DOHH2 (cell line): ENCODE data around the gene DFFB.

Source experiments
- EZH2phosphoT487 ChIP-seq: fragments of 200-600 bp; sonication (generic); IDR thresholded peaks from 2 replicates; pipeline ENCODE4 v1.6.1; 2017; ENCODE audit warnings: borderline replicate concordance, mild to moderate bottlenecking, antibody characterized with exemption, low read length, moderate library complexity, mixed read lengths
- TF ChIP-seq, protein P1 (sequence below): fragments of 200-600 bp; sonication (generic); IDR thresholded peaks from one replicate; pipeline ENCODE4 v1.5.1; 2014; ENCODE audit warnings: antibody characterized with exemption, mild to moderate bottlenecking, low read depth, low read length; ENCODE audit not compliant: poor library complexity, severe bottlenecking

DNA sequence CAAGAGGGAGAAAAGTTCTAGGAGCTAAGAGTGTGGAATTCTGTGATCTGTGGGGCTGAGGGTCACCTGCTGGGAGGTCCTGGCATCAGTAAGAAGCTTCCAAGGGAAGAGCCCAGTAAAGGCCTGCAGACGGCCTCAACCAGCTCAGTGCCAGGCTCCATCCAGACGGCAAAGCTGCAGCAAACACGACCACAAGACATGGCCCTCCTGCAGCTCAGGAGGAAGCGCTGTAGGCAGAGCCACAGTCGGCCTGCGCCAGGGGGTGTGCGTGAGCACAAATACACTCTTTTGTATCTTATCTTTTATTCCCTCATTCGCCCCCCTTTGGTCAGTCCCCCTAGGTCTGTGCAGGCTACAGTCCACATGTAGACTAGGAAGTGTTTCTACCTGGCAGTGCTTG, 29.4 kb downstream of the DFFB start:
- TF ChIP-seq, protein P1, sequence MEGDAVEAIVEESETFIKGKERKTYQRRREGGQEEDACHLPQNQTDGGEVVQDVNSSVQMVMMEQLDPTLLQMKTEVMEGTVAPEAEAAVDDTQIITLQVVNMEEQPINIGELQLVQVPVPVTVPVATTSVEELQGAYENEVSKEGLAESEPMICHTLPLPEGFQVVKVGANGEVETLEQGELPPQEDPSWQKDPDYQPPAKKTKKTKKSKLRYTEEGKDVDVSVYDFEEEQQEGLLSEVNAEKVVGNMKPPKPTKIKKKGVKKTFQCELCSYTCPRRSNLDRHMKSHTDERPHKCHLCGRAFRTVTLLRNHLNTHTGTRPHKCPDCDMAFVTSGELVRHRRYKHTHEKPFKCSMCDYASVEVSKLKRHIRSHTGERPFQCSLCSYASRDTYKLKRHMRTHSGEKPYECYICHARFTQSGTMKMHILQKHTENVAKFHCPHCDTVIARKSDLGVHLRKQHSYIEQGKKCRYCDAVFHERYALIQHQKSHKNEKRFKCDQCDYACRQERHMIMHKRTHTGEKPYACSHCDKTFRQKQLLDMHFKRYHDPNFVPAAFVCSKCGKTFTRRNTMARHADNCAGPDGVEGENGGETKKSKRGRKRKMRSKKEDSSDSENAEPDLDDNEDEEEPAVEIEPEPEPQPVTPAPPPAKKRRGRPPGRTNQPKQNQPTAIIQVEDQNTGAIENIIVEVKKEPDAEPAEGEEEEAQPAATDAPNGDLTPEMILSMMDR: no peak
- TF ChIP-seq EZH2phosphoT487: no peak
